LNCAP (cell line): ENCODE results near the gene ZNF219.

Experiments used
- TF ChIP-seq, protein P1 (sequence below): fragments of 450-650 bp; IDR thresholded peaks from 2 replicates; pipeline ENCODE4 v1.5.1; 2017; ENCODE audit warnings: mild to moderate bottlenecking

Gene ZNF219

DNA sequence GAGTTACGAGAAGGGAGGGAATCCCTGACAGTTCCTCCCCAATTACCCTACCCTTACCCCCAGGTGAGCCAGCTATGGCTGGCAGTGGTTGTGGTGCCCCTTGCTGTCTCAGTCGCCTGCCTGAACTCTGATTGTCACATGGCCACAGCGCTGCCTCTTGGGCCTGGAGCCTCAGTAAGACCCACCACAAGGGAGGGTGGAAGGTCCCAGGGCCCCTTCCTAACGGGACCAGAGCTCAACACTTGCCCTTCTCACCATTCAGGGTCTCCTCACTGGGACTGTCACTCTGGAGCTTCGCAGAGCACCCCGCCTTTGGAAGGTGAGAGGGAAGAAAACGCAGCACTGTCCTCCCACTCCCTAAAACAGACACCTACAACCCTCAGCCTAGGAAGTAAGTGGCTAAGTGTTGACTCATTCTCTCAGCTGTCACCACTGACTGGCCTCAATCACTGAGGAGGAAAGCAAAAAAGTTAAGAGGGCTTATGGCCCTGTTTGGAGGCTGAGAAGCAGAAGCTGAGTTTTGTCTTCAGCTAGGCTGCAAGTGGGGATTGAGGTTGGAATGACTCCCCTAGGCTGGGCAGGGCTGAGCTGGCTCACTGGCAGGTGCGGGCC, 3.5 kb upstream of the ZNF219 start:
- TF ChIP-seq, protein P1, sequence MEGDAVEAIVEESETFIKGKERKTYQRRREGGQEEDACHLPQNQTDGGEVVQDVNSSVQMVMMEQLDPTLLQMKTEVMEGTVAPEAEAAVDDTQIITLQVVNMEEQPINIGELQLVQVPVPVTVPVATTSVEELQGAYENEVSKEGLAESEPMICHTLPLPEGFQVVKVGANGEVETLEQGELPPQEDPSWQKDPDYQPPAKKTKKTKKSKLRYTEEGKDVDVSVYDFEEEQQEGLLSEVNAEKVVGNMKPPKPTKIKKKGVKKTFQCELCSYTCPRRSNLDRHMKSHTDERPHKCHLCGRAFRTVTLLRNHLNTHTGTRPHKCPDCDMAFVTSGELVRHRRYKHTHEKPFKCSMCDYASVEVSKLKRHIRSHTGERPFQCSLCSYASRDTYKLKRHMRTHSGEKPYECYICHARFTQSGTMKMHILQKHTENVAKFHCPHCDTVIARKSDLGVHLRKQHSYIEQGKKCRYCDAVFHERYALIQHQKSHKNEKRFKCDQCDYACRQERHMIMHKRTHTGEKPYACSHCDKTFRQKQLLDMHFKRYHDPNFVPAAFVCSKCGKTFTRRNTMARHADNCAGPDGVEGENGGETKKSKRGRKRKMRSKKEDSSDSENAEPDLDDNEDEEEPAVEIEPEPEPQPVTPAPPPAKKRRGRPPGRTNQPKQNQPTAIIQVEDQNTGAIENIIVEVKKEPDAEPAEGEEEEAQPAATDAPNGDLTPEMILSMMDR, result no peak

DNA sequence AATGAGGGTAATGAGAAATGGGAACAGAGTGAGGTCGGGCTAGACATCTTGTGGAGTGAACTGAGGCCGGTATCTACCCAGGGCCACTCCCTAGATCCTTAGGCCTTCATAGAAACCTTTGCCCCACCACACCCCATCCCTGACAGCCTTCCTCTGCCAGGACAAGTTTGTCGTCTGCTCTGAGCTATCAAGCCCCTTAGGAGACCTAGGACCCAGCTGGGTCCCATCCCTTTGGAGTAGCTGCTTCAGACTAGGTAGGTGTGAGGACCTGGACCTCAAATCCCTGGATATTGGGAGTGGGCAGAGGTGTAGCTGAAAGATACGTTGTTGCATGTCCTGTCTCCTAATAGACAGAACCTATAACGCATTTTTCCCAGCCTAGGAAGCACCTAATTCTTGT, 2.5 kb upstream of the ZNF219 start, which contains the start of gene TMEM253:
Gene TMEM253 (plus strand): TSS at position 136 of the 400 bp plus-strand sequence. CDS start 278 bp downstream, outside the sequence.
- TF ChIP-seq, protein P1, result no peak

DNA sequence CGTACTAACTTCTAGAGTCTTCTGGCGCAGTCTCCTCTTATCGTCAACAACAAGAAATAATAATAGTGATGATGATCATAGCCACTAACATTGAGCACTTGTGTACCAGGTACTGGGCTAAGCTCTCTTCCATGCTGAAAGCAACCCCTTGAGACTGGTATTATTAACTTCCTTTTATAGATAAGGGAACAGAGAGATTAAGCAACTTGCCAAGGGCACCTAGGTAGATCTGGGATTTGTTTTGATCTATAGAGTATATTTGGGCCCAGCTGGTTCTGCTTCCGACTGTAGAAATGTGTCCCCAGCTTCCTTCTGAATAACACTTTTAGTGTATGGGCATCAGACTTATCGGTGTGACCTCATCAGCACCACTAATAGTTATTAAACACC, 1.1 kb upstream of the ZNF219 start:
- TF ChIP-seq, protein P1, result no peak

DNA sequence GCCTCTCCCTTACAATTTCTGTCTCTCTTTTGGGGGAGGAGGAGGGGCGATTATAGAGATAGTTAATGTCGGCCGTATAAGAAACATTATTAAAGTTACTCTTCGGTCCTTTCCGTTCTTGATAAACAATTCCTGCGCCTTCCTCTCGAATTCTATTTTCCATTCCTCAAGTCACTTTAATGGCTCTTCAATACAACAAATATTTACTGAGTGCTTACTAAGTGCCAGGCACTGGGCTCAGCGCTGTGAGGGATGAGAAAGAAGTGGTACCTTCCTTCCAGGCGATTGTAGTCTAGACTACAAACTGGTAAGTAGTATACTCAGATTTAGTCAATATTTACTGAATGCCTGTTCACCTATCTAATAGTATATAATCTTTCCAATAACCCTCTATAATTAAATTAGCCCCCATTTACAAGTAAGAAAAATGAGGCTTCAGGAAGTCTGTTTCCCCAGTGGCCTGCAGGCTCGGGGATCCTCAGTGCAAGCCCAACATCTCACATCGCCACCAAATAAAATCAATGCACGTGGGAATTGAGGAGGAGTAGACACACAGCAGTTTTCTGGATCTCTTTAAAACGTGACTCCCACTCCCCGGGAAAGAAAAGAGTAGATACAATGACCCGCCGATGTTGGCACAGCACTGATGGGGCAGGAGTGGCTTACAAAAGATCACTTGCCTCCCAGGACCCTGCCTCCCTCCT, 589 bp upstream of the ZNF219 start:
- TF ChIP-seq, protein P1, result no peak

DNA sequence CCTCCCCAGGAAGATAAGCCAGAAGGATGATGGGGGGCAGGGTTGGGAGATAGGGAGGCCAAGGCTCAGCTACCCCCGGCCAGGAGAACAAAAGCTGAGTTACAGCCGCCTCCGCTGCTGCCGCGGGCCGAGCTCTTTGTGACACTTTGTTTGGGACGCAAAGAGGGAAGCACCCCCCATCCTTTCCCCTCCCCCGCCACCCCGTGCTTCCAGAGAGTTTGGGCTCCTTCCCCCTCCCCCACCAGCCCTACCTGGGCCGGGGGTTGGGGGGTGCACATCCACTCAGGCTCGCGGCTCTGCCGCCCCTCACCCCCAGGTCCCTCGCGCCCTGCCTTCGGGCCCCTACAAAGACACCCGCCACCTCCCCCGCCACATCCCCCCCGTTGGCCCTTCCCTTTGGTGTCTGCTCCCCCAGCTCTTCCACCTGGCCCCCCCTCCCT, 799 bp downstream of the ZNF219 start:
- TF ChIP-seq, protein P1, result no peak

DNA sequence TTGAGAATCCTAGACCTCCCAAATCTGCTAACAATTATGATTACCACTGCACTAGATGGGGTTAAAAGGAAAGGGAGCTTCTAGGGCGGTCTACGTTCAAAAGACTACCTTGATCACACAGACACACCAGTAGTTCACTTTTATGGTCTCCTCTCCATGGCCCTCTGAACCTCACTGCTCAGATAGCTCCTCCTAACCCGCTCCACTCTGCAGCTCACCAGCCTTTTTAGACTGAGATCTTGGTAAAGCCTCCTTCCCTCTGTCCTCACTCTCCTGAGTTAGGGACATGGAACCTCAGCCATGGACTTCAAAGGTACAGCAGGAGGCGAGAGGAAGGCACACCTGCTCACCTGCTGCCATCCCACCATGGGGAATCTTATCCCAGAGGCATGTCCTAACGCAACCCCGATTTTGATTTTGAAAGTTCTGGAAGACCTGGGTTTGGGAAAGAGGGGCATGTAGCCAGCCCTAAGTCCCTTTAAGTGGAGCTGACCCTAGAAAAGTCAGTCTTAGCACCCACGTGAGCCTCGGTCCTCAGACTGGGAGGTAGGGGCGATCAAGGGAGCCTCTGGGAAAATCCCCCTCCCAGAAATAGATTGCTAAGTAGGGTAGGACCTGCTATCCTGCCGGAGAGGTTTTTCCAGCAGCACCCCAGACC, 1.3 kb downstream of the ZNF219 start:
- TF ChIP-seq, protein P1, result no peak

DNA sequence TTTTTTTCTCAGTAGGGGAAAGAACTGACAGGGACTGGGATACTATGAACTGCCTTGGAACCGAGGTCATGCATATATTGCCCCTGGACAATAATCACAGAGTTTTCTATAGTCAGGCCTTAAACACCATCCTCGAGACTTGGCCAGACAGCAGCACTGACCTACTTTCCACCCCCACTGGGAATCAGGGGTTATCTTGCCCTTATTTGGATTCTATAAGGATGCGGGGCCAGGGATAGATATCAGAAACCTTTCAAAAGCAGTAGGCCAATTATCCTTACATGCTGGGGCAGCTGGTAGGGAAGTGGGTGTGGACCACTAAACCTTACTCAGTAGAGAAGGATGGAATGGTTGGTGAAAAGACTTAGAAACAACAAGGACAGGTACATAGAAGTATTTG, 2.0 kb downstream of the ZNF219 start:
- TF ChIP-seq, protein P1, result no peak
